Lower leg skin (tissue), 3 donors: ENCODE measurements around the gene CHPT1.

Experiments
- CTCF ChIP-seq, 3 donors: fragments of 450-650 bp; IDR thresholded peaks; one replicate each; pipeline ENCODE4 v1.5.1; 2016; ENCODE audit warnings: antibody characterized with exemption in 3 of 3, mild to moderate bottlenecking in 3 of 3, moderate library complexity in 2 of 3
- POLR2A ChIP-seq, 2 donors: fragments of 450-650 bp; IDR thresholded peaks; one replicate each; pipeline ENCODE4 v1.6.1; 2016 to 2017; ENCODE audit warnings: antibody characterized with exemption in 2 of 2, mild to moderate bottlenecking in 1 of 2, moderate library complexity in 1 of 2

GRCh38 chr12:101738920-101739665 is 41.7 kb downstream of the CHPT1 start, which contains the start of gene SYCP3:
- no peak for TF ChIP-seq POLR2A (IDR thresholded peaks at IDR 0.05)
- TF ChIP-seq CTCF (IDR thresholded peaks at IDR 0.05): no peak
